GM23248 (cell line): Measurements from ENCODE around the gene PCDH12. TPM values are rescaled to one million over a fixed set of nuclear protein-coding genes. Genes with fewer than 3 reads are reported as not detected.

Experiments
- DNase-seq: peaks from one replicate; pipeline ENCODE4 v3.0.0-alpha.2; 2015
- H2AFZ ChIP-seq: fragments of 200-600 bp; sonication (generic); 2 replicates; pipeline ENCODE4 v1.6.1; 2016; ENCODE audit warnings: antibody characterized with exemption
- H3F3A ChIP-seq: fragments of 200-600 bp; sonication (generic); 2 replicates; pipeline ENCODE4 v1.6.1; 2016; ENCODE audit warnings: mild to moderate bottlenecking, antibody characterized with exemption, mixed run types; ENCODE audit not compliant: insufficient read depth
- H3K27ac ChIP-seq: fragments of 200-600 bp; sonication (generic); 2 replicates; pipeline ENCODE4 v1.5.1; 2016; ENCODE audit warnings: mild to moderate bottlenecking
- H3K27me3 ChIP-seq: fragments of 200-600 bp; sonication (generic); replicated peaks from 2 replicates; pipeline ENCODE4 v1.6.1; 2016; ENCODE audit warnings: mild to moderate bottlenecking; ENCODE audit not compliant: insufficient read depth
- H3K36me3 ChIP-seq: fragments of 200-600 bp; sonication (generic); 2 replicates; pipeline ENCODE4 v1.6.1; 2016; ENCODE audit warnings: low read depth, mild to moderate bottlenecking
- H3K4me1 ChIP-seq: fragments of 200-600 bp; sonication (generic); 2 replicates; pipeline ENCODE4 v1.6.1; 2016; ENCODE audit warnings: mild to moderate bottlenecking; ENCODE audit not compliant: insufficient read depth
- H3K4me2 ChIP-seq: fragments of 200-600 bp; sonication (generic); one replicate; pipeline ENCODE4 v1.6.1; 2016; ENCODE audit warnings: mild to moderate bottlenecking; ENCODE audit not compliant: unreplicated experiment
- H3K4me3 ChIP-seq: fragments of 200-600 bp; sonication (generic); 2 replicates; pipeline ENCODE4 v1.5.1; 2016; ENCODE audit warnings: mild to moderate bottlenecking
- H3K79me2 ChIP-seq: fragments of 200-600 bp; sonication (generic); 2 replicates; pipeline ENCODE4 v1.6.1; 2016; ENCODE audit warnings: mild to moderate bottlenecking; ENCODE audit not compliant: insufficient read depth
- H3K9ac ChIP-seq: fragments of 200-600 bp; sonication (generic); 2 replicates; pipeline ENCODE4 v1.6.1; 2016; ENCODE audit warnings: mild to moderate bottlenecking
- H3K9me2 ChIP-seq: fragments of 200-600 bp; sonication (generic); 2 replicates; pipeline ENCODE4 v1.6.1; 2016; ENCODE audit warnings: mixed run types, mild to moderate bottlenecking, moderate library complexity; ENCODE audit not compliant: insufficient read depth
- H3K9me3 ChIP-seq: fragments of 200-600 bp; sonication (generic); one replicate; pipeline ENCODE4 v1.6.1; 2017; ENCODE audit warnings: low read depth
- H4K20me1 ChIP-seq: fragments of 200-600 bp; sonication (generic); 2 replicates; pipeline ENCODE4 v1.6.0; 2016; ENCODE audit not compliant: insufficient read depth
- EZH2 ChIP-seq: fragments of 200-600 bp; sonication (generic); IDR thresholded peaks from 2 replicates; pipeline ENCODE4 v1.6.1; 2018; ENCODE audit warnings: antibody characterized with exemption, mild to moderate bottlenecking; ENCODE audit not compliant: insufficient read depth, poor library complexity, severe bottlenecking
- EZH2phosphoT487 ChIP-seq: fragments of 200-600 bp; sonication (generic); IDR thresholded peaks from 2 replicates; pipeline ENCODE4 v1.6.1; 2018; ENCODE audit warnings: antibody characterized with exemption, moderate library complexity, mild to moderate bottlenecking, low read depth; ENCODE audit not compliant: insufficient read depth
- WGBS, 2 experiments: methylation state at CpG; one replicate each; pipeline ENCODE4 v1.1.6; 2015 to 2017; ENCODE audit warnings: low lambda C conversion rate in 2 of 2, low coverage in 1 of 2; ENCODE audit errors: missing lambda C conversion rate in 2 of 2; 5-methylcytosine and 5-hydroxymethylcytosine counted together
- in situ Hi-C: fragments of 300-500 bp; cut with MboI; formaldehyde crosslinking; loops from 2 replicates; pipeline ENCODE4 v1.15.0; 2020
- polyA plus RNA-seq: library from polyadenylated mRNA; unstranded; fragments of >200 nt; fragmentation: Nextera tagmentation; extraction: Ambion mirVana; gene quantifications from 2 replicates; pipeline ENCODE4 v1.2.1, GENCODE V29; 2016
- total RNA-seq: library from RNA; depleted of rRNA; stranded (reverse); fragments of >200 nt; shearing (Covaris generic); gene quantifications from 2 replicates; pipeline ENCODE4 v1.2.3, GENCODE V29; 2014

Gene PCDH12
- total and polyA plus RNA-seq, 2 experiments from 2014 or later = 0.36 TPM; not detected in 1

GRCh38 chr5:141920771-141921170 is 37.2 kb downstream of the PCDH12 start:
- Histone ChIP-seq H3K4me2 (no peak overlapping the region), H3K79me2 (peaks cover 26% of the 10 kb centered on the region), H3K36me3 (peaks cover 6% of the 10 kb centered on the region; the same call in 1 of the 2 replicates), H2AFZ (no peak overlapping the region), H4K20me1 (no peaks in the 10 kb centered on the region), H3F3A (peaks cover 6% of the 10 kb centered on the region), H3K9me3 (no peaks in the 10 kb centered on the region), H3K4me1 (peaks cover 13% of the 10 kb centered on the region; the same call in 1 of the 2 replicates), H3K9ac (no peak overlapping the region), H3K27ac (no peak overlapping the region), H3K4me3 (no peak overlapping the region), H3K9me2 (no peaks in the 10 kb centered on the region), H3K27me3 (no peaks in the 10 kb centered on the region)
- no peak for DNase-seq
- WGBS, 2 experiments = 57 to 69% methylated on average over 2 of the region's 2 CpGs
- TF ChIP-seq EZH2phosphoT487 (no peak), EZH2 (no peak)
- in situ Hi-C loops = no loop called here

GRCh38 chr5:141919218-141920119 is 38.5 kb downstream of the PCDH12 start:
- no peak for DNase-seq
- H3F3A ChIP-seq = peaks cover 6% of the 10 kb centered on the region
- no peaks in the 10 kb centered on the region for H4K20me1 ChIP-seq
- peaks cover 15% of the 10 kb centered on the region for H3K79me2 ChIP-seq
- 81 to 83% methylated on average over 8 of the region's 8 CpGs for WGBS, 2 experiments
- no peak overlapping the region for H3K27ac ChIP-seq
- no peak for TF ChIP-seq EZH2
- no peak for TF ChIP-seq EZH2phosphoT487
- H3K4me1 ChIP-seq = peaks cover 9% of the 10 kb centered on the region; the same call in 1 of the 2 replicates
- H3K27me3 ChIP-seq = no peaks in the 10 kb centered on the region
- H3K4me2 ChIP-seq = no peak overlapping the region
- H3K9me2 ChIP-seq = no peaks in the 10 kb centered on the region
- no peak overlapping the region for H3K4me3 ChIP-seq
- no peak overlapping the region for H3K9ac ChIP-seq
- H3K9me3 ChIP-seq = no peaks in the 10 kb centered on the region
- no peaks in the 10 kb centered on the region for H3K36me3 ChIP-seq
- in situ Hi-C loops = no loop called here
- no peak overlapping the region for H2AFZ ChIP-seq

GRCh38 chr5:141917760-141918159 is 40.2 kb downstream of the PCDH12 start:
- H3K9ac ChIP-seq = no peak overlapping the region
- H2AFZ ChIP-seq = no peak overlapping the region
- peaks cover 10% of the 10 kb centered on the region; the same call in 1 of the 2 replicates for H3K4me1 ChIP-seq
- H3K4me2 ChIP-seq = no peak overlapping the region
- H3K4me3 ChIP-seq = no peak overlapping the region
- H3K27ac ChIP-seq = no peak overlapping the region
- in situ Hi-C loops = no loop called here
- H3K79me2 ChIP-seq = 0 out of 2 replicates have a peak, but pooled peaks cover 6% of the 10 kb centered on the region
- H4K20me1 ChIP-seq = no peaks in the 10 kb centered on the region
- no peaks in the 10 kb centered on the region for H3K9me3 ChIP-seq
- H3F3A ChIP-seq = peaks cover 6% of the 10 kb centered on the region
- DNase-seq = no peak
- H3K9me2 ChIP-seq = no peaks in the 10 kb centered on the region
- H3K36me3 ChIP-seq = no peaks in the 10 kb centered on the region
- H3K27me3 ChIP-seq = no peaks in the 10 kb centered on the region
- TF ChIP-seq EZH2phosphoT487 (no peak), EZH2 (no peak)
- WGBS, 2 experiments = 75 to 76% methylated on average over 5 of the region's 5 CpGs

- Histone ChIP-seq H3F3A (no peaks in the 10 kb centered on the region), H3K9me2 (no peaks in the 10 kb centered on the region), H3K79me2 (no peaks in the 10 kb centered on the region), H3K9ac (no peak overlapping the region), H3K27ac (no peak overlapping the region), H3K27me3 (no peaks in the 10 kb centered on the region), H3K4me2 (no peak overlapping the region), H4K20me1 (no peaks in the 10 kb centered on the region), H3K36me3 (no peaks in the 10 kb centered on the region), H3K9me3 (no peaks in the 10 kb centered on the region), H2AFZ (no peak overlapping the region), H3K4me3 (no peak overlapping the region), H3K4me1 (peaks cover 6% of the 10 kb centered on the region; the same call in 1 of the 2 replicates)
- 51 to 57% methylated on average over 2 of the region's 2 CpGs for WGBS, 2 experiments
- in situ Hi-C loops = no loop called here
- no peak for DNase-seq
- TF ChIP-seq EZH2 (no peak), EZH2phosphoT487 (no peak)
Measured at GRCh38 chr5:141916522-141916921, 41.5 kb downstream of the PCDH12 start.
